HEK293 (cell line): ENCODE results near the gene MLLT6.

ENCODE experiments used
- CTCF ChIA-PET: fragments of 350-600 bp; formaldehyde crosslinking; extraction: SDS; loops from one replicate; lab custom pipeline; 2021; ENCODE audit warnings: antibody characterized with exemption; lab: Yijun Ruan, JAX
- POLR2A ChIA-PET: fragments of 300-600 bp; formaldehyde crosslinking; extraction: SDS; loops from one replicate; lab custom pipeline; 2020; ENCODE audit warnings: antibody characterized with exemption, inconsistent platforms; lab: Yijun Ruan, JAX
- H3K27ac ChIP-seq: fragments of 200-500 bp; sonication (Bioruptor generic); 2 replicates; pipeline ENCODE4 v1.5.1; 2014; ENCODE audit warnings: low read depth, low read length, control low read depth, inconsistent platforms; ENCODE audit errors: extremely low read depth
- H3K36me3 ChIP-seq, 2 experiments: fragments of 200-500 bp in 1 of 2; sonication (Bioruptor generic) in 1 of 2; 1 replicate in 1 of 2; 2 replicates in 1 of 2; pipeline ENCODE4 v1.5.1; 2014 to 2017; ENCODE audit warnings: inconsistent platforms in 2 of 2, low read length in 2 of 2; ENCODE audit not compliant: control insufficient read depth in 2 of 2, insufficient read depth in 1 of 2
- H3K4me1 ChIP-seq: fragments of 200-500 bp; sonication (Bioruptor generic); 2 replicates; pipeline ENCODE4 v1.5.1; 2014; ENCODE audit warnings: mild to moderate bottlenecking, low read length, inconsistent platforms; ENCODE audit not compliant: control insufficient read depth, insufficient read depth
- H3K4me3 ChIP-seq: 2 replicates; pipeline ENCODE4 v1.5.1; 2011; ENCODE audit warnings: low read depth, mild to moderate bottlenecking, control low read depth, low read length, moderate library complexity
- H3K9me3 ChIP-seq: fragments of 200-500 bp; sonication (Bioruptor generic); 2 replicates; pipeline ENCODE4 v1.5.1; 2014; ENCODE audit warnings: low read depth, low read length, inconsistent platforms; ENCODE audit not compliant: control insufficient read depth, insufficient read depth
- GLIS1 ChIP-seq: fragments of 450-650 bp; formaldehyde crosslinking; IDR thresholded peaks from 2 replicates; pipeline ENCODE4 v1.5.1; 2016; ENCODE audit warnings: missing biosample characterization, missing genetic modification characterization
- OSR2 ChIP-seq: fragments of 450-650 bp; formaldehyde crosslinking; IDR thresholded peaks from 2 replicates; pipeline ENCODE4 v1.5.1; 2016; ENCODE audit warnings: missing biosample characterization, missing genetic modification characterization
- PBX3 ChIP-seq: sonication (generic); formaldehyde crosslinking; IDR thresholded peaks from 2 replicates; pipeline ENCODE4 v1.8.1; 2022; ENCODE audit warnings: mild to moderate bottlenecking, moderate library complexity, missing genetic modification reagents
- PRDM1 ChIP-seq: fragments of 450-650 bp; formaldehyde crosslinking; IDR thresholded peaks from 2 replicates; pipeline ENCODE4; 2016; ENCODE audit warnings: missing biosample characterization, missing genetic modification characterization
- PRDM10 ChIP-seq: fragments of 450-650 bp; formaldehyde crosslinking; IDR thresholded peaks from 2 replicates; pipeline ENCODE4 v1.5.1; 2016; ENCODE audit warnings: missing biosample characterization, missing genetic modification characterization
- SETDB1 ChIP-seq: IDR thresholded peaks from one replicate; pipeline ENCODE4 v1.6.1; 2017; ENCODE audit warnings: mild to moderate bottlenecking, low read length, moderate library complexity, mixed read lengths; ENCODE audit not compliant: insufficient read length
- TCF7L2 ChIP-seq: IDR thresholded peaks from 2 replicates; pipeline ENCODE4 v1.6.1; 2011; ENCODE audit warnings: low read depth, mild to moderate bottlenecking, inconsistent platforms, low read length, moderate library complexity, borderline replicate concordance
- ZBTB6 ChIP-seq: fragments of 450-650 bp; formaldehyde crosslinking; IDR thresholded peaks from 2 replicates; pipeline ENCODE4 v1.5.1; 2017; ENCODE audit warnings: missing biosample characterization, missing genetic modification characterization
- ZIC2 ChIP-seq: fragments of 450-650 bp; formaldehyde crosslinking; IDR thresholded peaks from 2 replicates; pipeline ENCODE4 v1.5.1; 2016; ENCODE audit warnings: missing biosample characterization, missing genetic modification characterization
- ZNF292 ChIP-seq: fragments of 450-650 bp; formaldehyde crosslinking; IDR thresholded peaks from 2 replicates; pipeline ENCODE4 v1.5.1; 2016; ENCODE audit warnings: low read depth, missing biosample characterization, missing genetic modification characterization, borderline replicate concordance
- ZNF529 ChIP-seq: fragments of 450-650 bp; formaldehyde crosslinking; IDR thresholded peaks from 2 replicates; pipeline ENCODE4 v1.5.1; 2017; ENCODE audit warnings: missing genetic modification characterization, missing biosample characterization; ENCODE audit not compliant: insufficient replicate concordance
- ZNF530 ChIP-seq: fragments of 450-650 bp; formaldehyde crosslinking; IDR thresholded peaks from 2 replicates; pipeline ENCODE4 v1.5.1; 2016; ENCODE audit warnings: low read depth, missing biosample characterization, missing genetic modification characterization
- ZNF571 ChIP-seq: fragments of 450-650 bp; formaldehyde crosslinking; IDR thresholded peaks from 2 replicates; pipeline ENCODE4 v1.5.0; 2017; ENCODE audit warnings: missing biosample characterization, missing genetic modification characterization
- ZSCAN18 ChIP-seq: fragments of 450-650 bp; formaldehyde crosslinking; IDR thresholded peaks from 2 replicates; pipeline ENCODE4 v1.5.1; 2016; ENCODE audit warnings: missing biosample characterization, missing genetic modification characterization

MLLT6 gene

GRCh38 chr17:38656959-38657823 is 47.9 kb upstream of the MLLT6 start:
- no peaks in the 10 kb centered on the region for H3K4me1 ChIP-seq

GRCh38 chr17:38657824-38658740 is 47.0 kb upstream of the MLLT6 start:
- CTCF ChIA-PET, result interaction anchor here (0.6 to 1.6 kb wide), 4 partner anchors 9 to 166 kb away, joined by 3 to 9 read pairs (median 4); no protein-coding TSS in a partner anchor
- H3K9me3 ChIP-seq, result no peaks in the 10 kb centered on the region
- TF ChIP-seq ZIC2 (tag by site-specific recombination), result 0 out of 2 replicates have a peak, but pooled peaks have one; percentile 3
- TF ChIP-seq ZNF529, result no peak
- peak; percentile 41; the same call in 1 of the 2 replicates for TF ChIP-seq ZBTB6 (tag by site-specific recombination)
- H3K4me3 ChIP-seq, result no peak overlapping the region
- no peaks in the 10 kb centered on the region for H3K4me1 ChIP-seq
- no peaks in the 10 kb centered on the region for H3K36me3 ChIP-seq
- POLR2A ChIA-PET, result no interaction called here
- H3K27ac ChIP-seq, result no peak overlapping the region

More at GRCh38 chr17:38656959-38657823, 47.9 kb upstream of the MLLT6 start:
- Histone ChIP-seq H3K36me3 (no peaks in the 10 kb centered on the region), H3K27ac (no peak overlapping the region), H3K4me3 (no peak overlapping the region), H3K9me3 (no peaks in the 10 kb centered on the region)
- POLR2A ChIA-PET, result interaction anchor here (0.7 kb wide), 1 partner anchor 140 kb away, joined by 3 read pairs; no protein-coding TSS in a partner anchor
- TF ChIP-seq TCF7L2, result no peak
- 0 out of 2 replicates have a peak, but pooled peaks have one; percentile 13 for TF ChIP-seq PRDM10 (tag by site-specific recombination)
- no peak for TF ChIP-seq ZNF530
- TF ChIP-seq SETDB1, result no peak
- TF ChIP-seq GLIS1 (tag by site-specific recombination), result peak; percentile 56; the same call in 1 of the 2 replicates
- TF ChIP-seq ZSCAN18 (tag by site-specific recombination), result no peak
- TF ChIP-seq ZIC2 (tag by site-specific recombination), result peak; percentile 86
- TF ChIP-seq PRDM1 (tag by site-specific recombination), result no peak
- no peak for TF ChIP-seq PBX3
- TF ChIP-seq OSR2 (tag by site-specific recombination), result no peak
- TF ChIP-seq ZNF292 (tag by site-specific recombination), result no peak
- TF ChIP-seq ZNF571 (tag by site-specific recombination), result no peak
- CTCF ChIA-PET, result interaction anchor here (0.6 to 1.4 kb wide), 3 partner anchors 71 to 98 kb away, joined by 3 to 5 read pairs (median 3); no protein-coding TSS in a partner anchor
